K562 (cell line): ENCODE data around the gene ZNF593OS. TPM values are rescaled to one million over a fixed set of nuclear protein-coding genes. Genes with fewer than 3 reads are reported as not detected.

ENCODE experiments used
- ATAC-seq: fragments of 200-7000 bp; cut with Tn5 transposase; 3 replicates; pipeline ENCODE4 v1.9.1; 2020; ENCODE audit warnings: moderate library complexity
- BruUV-seq: library from RNA; stranded (reverse); fragments of 400-500 nt; replicated peaks from 2 replicates; lab custom pipeline; 2021; lab: Mats Ljungman, UMichigan
- CTCF ChIA-PET: fragments of 300-600 bp; formaldehyde crosslinking; extraction: SDS; loops from one replicate; lab custom pipeline; 2021; ENCODE audit warnings: low intra/inter-chr PET ratio; lab: Yijun Ruan, JAX
- POLR2A ChIA-PET: fragments of 300-600, 350-650 bp; sonication (Branson Sonifier 250); formaldehyde crosslinking; extraction: SDS; loops from one replicate; lab custom pipeline; 2021; ENCODE audit warnings: antibody characterized with exemption, inconsistent platforms; lab: Yijun Ruan, JAX
- DNase-seq, 4 experiments: peaks; one replicate each; pipeline versions ENCODE4 v3.0.0 to v3.0.0-alpha.2; 2011 to 2018; ENCODE audit warnings: low spot score in 3 of 4, mixed read lengths in 3 of 4; ENCODE audit errors: extremely low read depth in 1 of 4
- FAIRE-seq: peaks from 2 replicates; lab custom pipeline; 2011; peaks lifted over from hg19 to GRCh38; lab: Jason Lieb, UNC
- H2AFZ ChIP-seq: 2 replicates; pipeline ENCODE4 v1.6.0; 2011; ENCODE audit warnings: low read depth, low read length, control low read depth, inconsistent platforms
- H3K27ac ChIP-seq: fragments of 200-600 bp; 3 replicates; pipeline ENCODE4 v1.8.0; 2011; ENCODE audit warnings: low read depth, mild to moderate bottlenecking, control low read depth, inconsistent platforms, low read length, moderate library complexity, mixed read lengths; ENCODE audit errors: extremely low read depth
- H3K27me3 ChIP-seq, 2 experiments: fragments of 300-600 bp in 1 of 2; 2 replicates in 1 of 2; 3 replicates in 1 of 2; pipeline versions ENCODE4 v1.6.0 to v1.8.0; 2011; ENCODE audit warnings: inconsistent platforms in 2 of 2, low read length in 2 of 2, mild to moderate bottlenecking in 1 of 2, mixed read lengths in 1 of 2, moderate library complexity in 1 of 2; ENCODE audit not compliant: control insufficient read depth in 2 of 2, insufficient read depth in 2 of 2
- H3K36me3 ChIP-seq: fragments of 300-600 bp; 3 replicates; pipeline ENCODE4 v1.8.0; 2011; ENCODE audit warnings: mild to moderate bottlenecking, low read length, inconsistent platforms; ENCODE audit not compliant: control insufficient read depth, insufficient read depth
- H3K4me1 ChIP-seq, 2 experiments: fragments of 200-600 bp in 1 of 2; replicated peaks in 1 of 2; 2 replicates in 1 of 2; 3 replicates in 1 of 2; pipeline versions ENCODE4 v1.5.1 to v1.8.0; 2011; ENCODE audit warnings: inconsistent platforms in 2 of 2, low read length in 2 of 2, mild to moderate bottlenecking in 1 of 2, mixed read lengths in 1 of 2, moderate library complexity in 1 of 2; ENCODE audit not compliant: control insufficient read depth in 2 of 2, insufficient read depth in 2 of 2
- H3K4me2 ChIP-seq: 2 replicates; pipeline ENCODE4 v1.6.1; 2011; ENCODE audit warnings: low read length, control low read depth, inconsistent platforms, mixed read lengths; ENCODE audit not compliant: insufficient read depth
- H3K4me3 ChIP-seq: fragments of 200-600 bp; sonication (generic), shearing (Covaris generic); 2 replicates; pipeline ENCODE4 v1.5.1; 2016; ENCODE audit warnings: control low read depth, inconsistent platforms
- H3K79me2 ChIP-seq: fragments of 200-600 bp; 3 replicates; pipeline ENCODE4 v1.8.0; 2011; ENCODE audit warnings: low read length, inconsistent platforms; ENCODE audit not compliant: control insufficient read depth, insufficient read depth
- H3K9ac ChIP-seq, 2 experiments: 2 replicates each; pipeline versions ENCODE4 v1.6.0 to v1.6.1; 2011; ENCODE audit warnings: low read depth in 2 of 2, low read length in 2 of 2, control low read depth in 1 of 2, inconsistent platforms in 1 of 2, mild to moderate bottlenecking in 1 of 2, mixed read lengths in 1 of 2; ENCODE audit not compliant: insufficient read depth in 1 of 2
- H3K9me1 ChIP-seq: one replicate; pipeline ENCODE4 v1.6.0; 2011; ENCODE audit warnings: inconsistent platforms, mild to moderate bottlenecking, low read length, moderate library complexity; ENCODE audit not compliant: control insufficient read depth, insufficient read depth
- H3K9me3 ChIP-seq: replicated peaks from 2 replicates; pipeline ENCODE4 v1.5.1; 2011; ENCODE audit warnings: low read depth, low read length, inconsistent platforms; ENCODE audit not compliant: control insufficient read depth, insufficient read depth
- H4K20me1 ChIP-seq: replicated peaks from 2 replicates; pipeline ENCODE4 v1.6.1; 2011; ENCODE audit warnings: low read length, inconsistent platforms, mixed read lengths; ENCODE audit not compliant: control insufficient read depth, insufficient read depth
- FOXP1 ChIP-seq: sonication (generic); formaldehyde crosslinking; IDR thresholded peaks from 2 replicates; pipeline ENCODE4 v1.8.0; 2022; ENCODE audit warnings: mild to moderate bottlenecking, missing genetic modification reagents
- MYBL2 ChIP-seq, 2 experiments: fragments of 450-650 bp in 1 of 2; sonication (generic) in 1 of 2; formaldehyde crosslinking in 1 of 2; IDR thresholded peaks; 2 replicates each; pipeline versions ENCODE4 v1.6.1 to v1.8.1; 2017 to 2022; ENCODE audit warnings: borderline replicate concordance in 1 of 2, inconsistent platforms in 1 of 2, low read depth in 1 of 2, mild to moderate bottlenecking in 1 of 2, missing genetic modification reagents in 1 of 2, moderate library complexity in 1 of 2
- NFIC ChIP-seq: fragments of 450-650 bp; IDR thresholded peaks from 2 replicates; pipeline ENCODE4 v1.6.1; 2017; ENCODE audit warnings: mild to moderate bottlenecking, inconsistent platforms
- RAD51 ChIP-seq: fragments of 450-650 bp; IDR thresholded peaks from 2 replicates; pipeline ENCODE4 v1.7.1; 2016; ENCODE audit warnings: low read depth, mild to moderate bottlenecking, borderline replicate concordance
- SIN3A ChIP-seq, 2 experiments: fragments of 150-350 bp in 1 of 2; IDR thresholded peaks; 2 replicates each; pipeline ENCODE4 v1.6.1; 2011 to 2016; ENCODE audit warnings: borderline replicate concordance in 2 of 2, low read depth in 2 of 2, low read length in 2 of 2, mild to moderate bottlenecking in 2 of 2, moderate library complexity in 2 of 2; ENCODE audit not compliant: control insufficient read depth in 1 of 2
- SMARCC2 ChIP-seq: fragments of 450-650 bp; IDR thresholded peaks from 2 replicates; pipeline ENCODE4 v1.6.1; 2017; ENCODE audit warnings: antibody characterized with exemption, moderate library complexity, mild to moderate bottlenecking, low read depth
- ZNF174 ChIP-seq: fragments of 250-450 bp; sonication (Bioruptor Pico); IDR thresholded peaks from 2 replicates; pipeline ENCODE4 v1.4.0; 2020; ENCODE audit warnings: mild to moderate bottlenecking
- whole genome bisulfite sequencing: fragments of 100-300 bp; shearing (Covaris generic); methylation state at CpG from one replicate; pipeline ENCODE4 v1.1.6; 2016; ENCODE audit warnings: low coverage, mixed read lengths; ENCODE audit not compliant: insufficient coverage; ENCODE audit errors: missing lambda C conversion rate; 5-methylcytosine and 5-hydroxymethylcytosine counted together
- in situ Hi-C: fragments of 300-500 bp; cut with MboI; formaldehyde crosslinking; loops from 4 replicates; pipeline ENCODE4 v1.15.0; 2018; ENCODE audit warnings: inconsistent platforms, mixed read lengths
- intact Hi-C: fragments of 100-400 bp; cut with micrococcal nuclease; formaldehyde crosslinking; loops from 2 replicates; pipeline ENCODE4 v1.14.2; 2022
- polyA plus RNA-seq, 8 experiments: library from polyadenylated mRNA; depleted of rRNA in 4 of 8; stranded (reverse) in 5 of 8; unstranded in 3 of 8; fragments of >200 nt; fragmentation: Nextera tagmentation in 2 of 8; fragmentation: Illumina TruSeq in 1 of 8; extraction: Ambion mirVana in 2 of 8; extraction: Trizol in 1 of 8; gene quantifications; 2 replicates each; pipeline versions ENCODE4 v1.2.1 to v1.2.3, GENCODE V29; 2011 to 2014; ENCODE audit warnings: inconsistent platforms in 1 of 8, missing spikeins in 1 of 8
- total RNA-seq, 7 experiments: library from RNA; depleted of rRNA in 6 of 7; stranded (reverse); fragments of >200 nt in 6 of 7; fragmentation: Illumina TruSeq in 2 of 7; extraction: Trizol in 2 of 7; gene quantifications; 2 replicates each; pipeline versions ENCODE4 v1.2.1 to v1.2.3, GENCODE V29; 2011 to 2021; ENCODE audit warnings: low replicate concordance in 1 of 7
- TF ChIP-seq, protein P1 (sequence below), 2 experiments: IDR thresholded peaks; 2 replicates each; pipeline ENCODE4 v1.6.1; 2012; ENCODE audit warnings: improper control_type of control experiment in 2 of 2, low read depth in 2 of 2, low read length in 2 of 2, borderline replicate concordance in 1 of 2

ZNF593OS gene
- total and polyA plus RNA-seq, 9 of the 15 experiments (the other 6 are each of a cell fraction or from before 2014, with no cell fraction given): 0.24 to 0.27 TPM; not detected in 7

DNA sequence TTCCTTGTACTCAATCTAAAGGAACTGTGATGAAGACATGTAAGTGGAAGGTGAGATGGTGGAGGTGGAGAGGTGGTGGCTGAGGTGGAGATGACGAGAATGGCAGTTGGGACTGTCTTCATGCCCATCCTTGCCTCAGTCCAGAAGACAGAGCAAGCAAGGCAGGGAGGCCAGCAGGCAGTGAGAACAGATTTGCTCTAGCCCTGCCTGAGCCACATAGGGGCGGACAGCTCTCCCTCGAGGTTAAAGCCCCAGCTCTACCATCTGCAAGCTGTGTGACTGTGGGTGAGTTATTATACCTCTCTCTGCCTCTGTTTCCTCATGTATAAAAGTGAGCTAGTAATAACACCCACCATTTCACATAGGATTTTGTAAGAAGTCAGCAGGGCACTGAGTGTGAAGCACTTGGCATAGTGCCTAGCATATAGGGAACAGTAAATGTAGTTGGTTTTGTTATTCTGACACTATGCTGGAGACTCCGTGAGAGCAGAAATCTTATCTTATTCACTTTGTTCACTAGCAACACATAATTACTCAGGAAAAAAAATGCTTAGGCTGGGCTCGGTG is 17.6 kb downstream of the ZNF593OS start:
- no peak overlapping the region for H3K4me2 ChIP-seq
- no peaks in the 10 kb centered on the region for H3K27me3 ChIP-seq
- H3K9me1 ChIP-seq: no peaks in the 10 kb centered on the region
- H3K36me3 ChIP-seq: no peaks in the 10 kb centered on the region
- H3K4me3 ChIP-seq: no peak overlapping the region
- no peaks in the 10 kb centered on the region for H4K20me1 ChIP-seq
- intact Hi-C loops (no loop called here), in situ Hi-C loops (no loop called here)
- peak in 1 of 4 experiments; percentile 10 for DNase-seq
- no peaks in the 10 kb centered on the region for H3K79me2 ChIP-seq
- 45% methylated on average over 5 of the region's 5 CpGs for WGBS
- H3K4me1 ChIP-seq: peaks cover 4 to 23% of the 10 kb centered on the region in 2 experiments; a peak in 3 of 5 replicates
- ATAC-seq: peak; percentile 15; the same call in 1 of the 3 replicates
- FAIRE-seq: no peak
- TF ChIP-seq RAD51: no peak
- no peak for TF ChIP-seq SIN3A (IDR thresholded peaks at IDR 0.05; ENCODE audit: borderline replicate concordance in 2 of 2, control insufficient read depth in 1 of 2, low read depth in 2 of 2, low read length in 2 of 2)
- TF ChIP-seq ZNF174 (CRISPR knock-in tag): no peak
- TF ChIP-seq NFIC: peak; percentile 55; the same call in 1 of the 2 replicates
- peak overlapping the region in 1 of 2 experiments; percentile 5; a peak in 1 of 4 replicates for H3K9ac ChIP-seq
- no TSS peak for BruUV-seq
- ChIA-PET CTCF (no interaction called here), POLR2A (interaction anchor here (1.2 kb wide), 1 partner anchor 62 kb away, joined by 3 read pairs; no protein-coding TSS in a partner anchor)
- H2AFZ ChIP-seq: no peak overlapping the region
- H3K27ac ChIP-seq: no peak overlapping the region
- H3K9me3 ChIP-seq: no peaks in the 10 kb centered on the region

DNA sequence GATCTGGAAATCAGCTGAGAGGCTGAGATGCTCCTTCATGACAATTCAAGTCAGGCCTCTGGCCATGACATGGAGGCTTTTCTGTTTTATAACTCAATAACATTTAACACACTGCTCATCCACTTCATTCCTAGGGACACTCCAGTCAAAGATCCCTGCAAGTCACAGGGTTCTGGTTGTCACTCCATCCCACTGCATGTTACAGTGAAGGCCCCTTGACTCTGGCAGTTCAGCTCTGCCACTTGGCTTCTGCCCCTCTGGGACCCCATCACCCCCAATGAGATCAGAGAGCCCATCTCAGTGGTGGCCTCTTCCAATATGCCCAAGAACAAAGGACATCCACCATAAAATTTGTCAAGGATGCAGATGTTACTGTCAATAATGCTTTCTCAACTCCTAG is 22.7 kb downstream of the ZNF593OS start:
- in situ Hi-C loops: loop anchor here (5.0 kb wide), 3 partner anchors 42 to 252 kb away; no protein-coding TSS in a partner anchor
- H3K9ac ChIP-seq: no peak overlapping the region; a peak in 1 of 4 replicates
- TF ChIP-seq SMARCC2: no peak
- no peak for TF ChIP-seq MYBL2 (IDR thresholded peaks at IDR 0.05; ENCODE audit: low read depth)
- no peak for TF ChIP-seq MYBL2 (CRISPR knock-in tag; IDR thresholded peaks at IDR 0.05; ENCODE audit: borderline replicate concordance)
- TF ChIP-seq, protein P1, sequence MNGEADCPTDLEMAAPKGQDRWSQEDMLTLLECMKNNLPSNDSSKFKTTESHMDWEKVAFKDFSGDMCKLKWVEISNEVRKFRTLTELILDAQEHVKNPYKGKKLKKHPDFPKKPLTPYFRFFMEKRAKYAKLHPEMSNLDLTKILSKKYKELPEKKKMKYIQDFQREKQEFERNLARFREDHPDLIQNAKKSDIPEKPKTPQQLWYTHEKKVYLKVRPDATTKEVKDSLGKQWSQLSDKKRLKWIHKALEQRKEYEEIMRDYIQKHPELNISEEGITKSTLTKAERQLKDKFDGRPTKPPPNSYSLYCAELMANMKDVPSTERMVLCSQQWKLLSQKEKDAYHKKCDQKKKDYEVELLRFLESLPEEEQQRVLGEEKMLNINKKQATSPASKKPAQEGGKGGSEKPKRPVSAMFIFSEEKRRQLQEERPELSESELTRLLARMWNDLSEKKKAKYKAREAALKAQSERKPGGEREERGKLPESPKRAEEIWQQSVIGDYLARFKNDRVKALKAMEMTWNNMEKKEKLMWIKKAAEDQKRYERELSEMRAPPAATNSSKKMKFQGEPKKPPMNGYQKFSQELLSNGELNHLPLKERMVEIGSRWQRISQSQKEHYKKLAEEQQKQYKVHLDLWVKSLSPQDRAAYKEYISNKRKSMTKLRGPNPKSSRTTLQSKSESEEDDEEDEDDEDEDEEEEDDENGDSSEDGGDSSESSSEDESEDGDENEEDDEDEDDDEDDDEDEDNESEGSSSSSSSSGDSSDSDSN (IDR thresholded peaks at IDR 0.05; ENCODE audit: borderline replicate concordance in 1 of 2, low read depth in 2 of 2, low read length in 2 of 2): no peak
- no peak for TF ChIP-seq FOXP1
- no peaks in the 10 kb centered on the region for H3K27me3 ChIP-seq
- ATAC-seq (no peak), FAIRE-seq (no peak), DNase-seq (peak in 1 of 4 experiments; percentile 1)
- intact Hi-C loops: loop anchor here (5.0 kb wide), 1 partner anchor 252 kb away; no protein-coding TSS in a partner anchor
- no peak overlapping the region for H3K27ac ChIP-seq
- H3K4me2 ChIP-seq: no peak overlapping the region
- H2AFZ ChIP-seq: no peak overlapping the region
- ChIA-PET CTCF (no interaction called here), POLR2A (interaction anchor here (0.7 to 1.9 kb wide), 2 partner anchors 10 to 21 kb away, joined by 3 to 10 read pairs; no protein-coding TSS in a partner anchor)
- no peaks in the 10 kb centered on the region for H3K9me1 ChIP-seq
- H3K79me2 ChIP-seq: no peaks in the 10 kb centered on the region
- no peak overlapping the region for H3K4me3 ChIP-seq
- no peaks in the 10 kb centered on the region for H4K20me1 ChIP-seq
- no peaks in the 10 kb centered on the region for H3K9me3 ChIP-seq
- no TSS peak for BruUV-seq
- peaks cover 6 to 14% of the 10 kb centered on the region in 2 experiments; a peak in 4 of 5 replicates for H3K4me1 ChIP-seq
- H3K36me3 ChIP-seq: no peaks in the 10 kb centered on the region
